ENCODE data around the gene ABCA10. TPM values are rescaled to one million over a fixed set of nuclear protein-coding genes. Genes with fewer than 3 reads are reported as not detected.

Gene ABCA10
- total RNA-seq, 1 experiment from 2014 or later: 0.90 TPM

DNA sequence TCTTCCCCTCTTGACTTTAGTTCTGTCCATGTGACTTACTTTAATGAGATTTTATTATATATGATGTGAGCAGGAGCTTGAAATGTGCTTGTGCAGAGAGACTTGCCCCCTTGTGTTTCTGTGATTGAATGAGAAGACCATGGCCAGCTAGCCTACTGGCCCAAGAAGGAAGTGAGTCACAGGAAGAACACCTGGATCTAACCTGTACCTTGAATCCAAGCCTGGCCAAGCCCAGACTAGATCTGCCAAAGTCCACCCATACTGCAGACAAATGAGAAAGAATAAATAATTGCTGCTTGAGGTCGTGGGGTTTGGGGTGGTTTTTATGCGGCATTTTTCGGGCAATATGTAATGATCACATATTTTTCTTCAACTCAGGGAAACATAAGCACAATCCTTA is 9.6 kb downstream of the ABCA10 start:
- intact Hi-C loops (cut with micrococcal nuclease; ENCODE audit: unreplicated experiment): no loop called here
- Histone ChIP-seq H3K27me3 (ENCODE audit: control insufficient read depth, insufficient read depth, low read length) (no peaks in the 10 kb centered on the region), H3K36me3 (ENCODE audit: control insufficient read depth, insufficient read depth, low read length) (no peaks in the 10 kb centered on the region), H3K4me1 (ENCODE audit: control insufficient read depth, insufficient read depth, low read length) (no peaks in the 10 kb centered on the region), H3K27ac (ENCODE audit: low read length) (no peak overlapping the region), H3K4me3 (ENCODE audit: low read depth in 2 of 2, low read length in 2 of 2) (no peak overlapping the region), H3K9me3 (ENCODE audit: control insufficient read depth, insufficient read depth, low read depth, low read length) (no peaks in the 10 kb centered on the region)
- CTCF ChIA-PET: no interaction called here
- BruUV-seq (replicated peaks): no TSS peak
- ATAC-seq: no peak
- POLR2A ChIA-PET: no interaction called here
- in situ Hi-C loops (cut with HindIII; ENCODE audit: low pct_unique_long_range_greater_than_20kb, low sequenced_read_pairs): no loop called here
- no peak for TF ChIP-seq REST (IDR thresholded peaks at IDR 0.05; ENCODE audit: insufficient read depth in 1 of 2, low read depth in 2 of 2, low read length in 1 of 2)
- no peak for TF ChIP-seq TCF7L2 (IDR thresholded peaks at IDR 0.05; ENCODE audit: low read depth, low read length)
- no peak for TF ChIP-seq CTCF (IDR thresholded peaks at IDR 0.05)
- TF ChIP-seq SIN3A (IDR thresholded peaks at IDR 0.05; ENCODE audit: borderline replicate concordance, insufficient read depth, low read depth, low read length): no peak
- TF ChIP-seq POLR2AphosphoS5 (IDR thresholded peaks at IDR 0.05; ENCODE audit: low read depth, low read length): no peak
- no peak for DNase-seq (ENCODE audit: low read depth, low spot score)

- Histone ChIP-seq H3K36me3 (ENCODE audit: control insufficient read depth, insufficient read depth, low read length) (no peaks in the 10 kb centered on the region), H3K4me3 (ENCODE audit: low read depth in 2 of 2, low read length in 2 of 2) (no peak overlapping the region), H3K27me3 (ENCODE audit: control insufficient read depth, insufficient read depth, low read length) (no peaks in the 10 kb centered on the region), H3K9me3 (ENCODE audit: control insufficient read depth, insufficient read depth, low read depth, low read length) (no peaks in the 10 kb centered on the region), H3K27ac (ENCODE audit: low read length) (no peak overlapping the region), H3K4me1 (ENCODE audit: control insufficient read depth, insufficient read depth, low read length) (no peaks in the 10 kb centered on the region)
- TF ChIP-seq TCF7L2 (IDR thresholded peaks at IDR 0.05; ENCODE audit: low read depth, low read length) (no peak), REST (IDR thresholded peaks at IDR 0.05; ENCODE audit: insufficient read depth in 1 of 2, low read depth in 2 of 2, low read length in 1 of 2) (no peak), POLR2AphosphoS5 (IDR thresholded peaks at IDR 0.05; ENCODE audit: low read depth, low read length) (no peak), SIN3A (IDR thresholded peaks at IDR 0.05; ENCODE audit: borderline replicate concordance, insufficient read depth, low read depth, low read length) (no peak), CTCF (IDR thresholded peaks at IDR 0.05) (no peak)
- intact Hi-C loops (cut with micrococcal nuclease; ENCODE audit: unreplicated experiment): no loop called here
- BruUV-seq (replicated peaks): no TSS peak
- CTCF ChIA-PET: no interaction called here
- POLR2A ChIA-PET: no interaction called here
- DNase-seq (ENCODE audit: low read depth, low spot score): no peak
- ATAC-seq: no peak
- in situ Hi-C loops (cut with HindIII; ENCODE audit: low pct_unique_long_range_greater_than_20kb, low sequenced_read_pairs): no loop called here
Measured at GRCh38 chr17:69213059-69213813, 15.4 kb downstream of the ABCA10 start.
